ENCODE results near the gene LPIN3.
A peak's percentile ranks its signal among the peaks of the same experiment; 100 is the strongest.

Gene LPIN3

DNA sequence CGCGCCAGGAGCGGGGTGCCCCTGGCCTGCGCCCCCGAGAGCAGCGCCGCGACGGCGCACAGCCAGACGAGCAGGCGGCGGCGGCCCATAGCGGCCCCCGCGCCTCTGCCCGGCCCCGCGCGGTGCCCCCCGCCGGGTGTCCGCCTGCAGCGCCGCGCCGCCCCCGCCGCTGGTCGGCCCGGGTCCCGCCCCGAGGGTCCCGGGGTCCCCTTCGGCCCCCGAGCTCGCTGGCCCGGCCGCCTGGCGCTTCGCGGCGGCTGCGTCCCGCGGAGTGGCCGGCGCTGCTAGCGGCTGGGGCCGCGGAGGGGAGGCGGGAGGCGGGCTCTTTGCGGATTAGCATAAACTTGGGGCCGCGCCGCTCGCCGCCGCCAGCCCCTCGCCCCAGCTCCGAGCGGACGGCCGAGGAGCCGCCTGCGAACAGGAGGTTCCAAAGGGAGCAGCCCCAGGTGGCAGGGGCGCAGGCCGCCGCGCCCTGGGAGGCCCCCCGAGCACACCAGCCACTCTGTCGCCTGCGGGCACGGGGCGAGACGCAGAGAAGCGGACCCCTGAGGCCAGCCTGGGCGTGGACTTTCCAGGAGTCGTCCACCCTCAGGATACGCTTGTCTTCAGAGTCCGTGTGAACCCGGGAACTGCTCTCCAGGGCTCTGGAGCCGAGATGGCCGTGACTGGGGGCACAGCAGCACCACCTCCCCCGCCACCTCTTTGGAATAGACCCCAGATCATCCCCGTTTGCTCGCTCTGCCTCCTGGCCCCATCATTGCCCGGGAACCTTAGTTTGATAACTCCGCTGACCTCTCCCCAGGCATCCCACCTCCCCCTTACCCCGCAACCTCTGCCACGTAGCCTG, 26.1 kb downstream of the LPIN3 start, which contains the start of gene EMILIN3:
Gene EMILIN3 (minus strand): TSS at position 273 of the 847 bp plus-strand sequence. CDS start 184 bp downstream, at position 89.
- DNase-seq = no peak

DNA sequence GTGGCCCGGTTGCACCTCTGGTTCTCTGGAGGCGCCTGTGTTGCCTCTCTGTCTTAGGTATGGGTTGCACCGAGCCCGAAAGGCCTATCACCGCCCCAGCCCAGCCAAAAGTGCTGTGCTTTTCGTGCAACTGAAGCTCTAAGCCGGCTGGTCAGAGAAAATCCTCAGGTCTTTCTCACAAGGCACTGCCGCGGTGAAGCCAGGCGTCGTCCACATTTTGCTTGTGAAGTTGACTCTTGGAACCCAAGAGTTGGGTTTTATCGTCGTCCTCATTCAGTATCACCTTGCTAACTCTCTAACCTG, 26.7 kb downstream of the LPIN3 start:
- DNase-seq = no peak

DNA sequence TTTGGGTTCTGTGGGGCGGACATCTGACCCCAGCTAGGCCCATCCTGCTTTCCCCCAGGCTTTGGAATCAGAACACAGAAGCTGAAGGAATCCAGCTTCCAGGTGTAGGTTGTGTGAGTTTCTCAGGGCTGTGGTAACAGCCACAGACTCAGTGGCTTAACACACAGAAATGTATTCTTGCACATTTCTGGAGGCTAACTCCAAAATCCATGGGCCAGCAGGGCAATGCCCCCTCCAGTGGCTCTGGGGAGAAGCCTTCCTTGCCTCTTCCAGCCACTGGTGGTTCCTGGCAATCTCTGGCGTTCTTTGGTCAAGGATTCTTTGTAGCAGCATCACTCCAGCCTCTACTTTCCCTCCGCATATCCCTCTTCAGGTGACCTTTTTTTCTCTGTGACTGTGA, 27.3 kb downstream of the LPIN3 start:
- DNase-seq = no peak

DNA sequence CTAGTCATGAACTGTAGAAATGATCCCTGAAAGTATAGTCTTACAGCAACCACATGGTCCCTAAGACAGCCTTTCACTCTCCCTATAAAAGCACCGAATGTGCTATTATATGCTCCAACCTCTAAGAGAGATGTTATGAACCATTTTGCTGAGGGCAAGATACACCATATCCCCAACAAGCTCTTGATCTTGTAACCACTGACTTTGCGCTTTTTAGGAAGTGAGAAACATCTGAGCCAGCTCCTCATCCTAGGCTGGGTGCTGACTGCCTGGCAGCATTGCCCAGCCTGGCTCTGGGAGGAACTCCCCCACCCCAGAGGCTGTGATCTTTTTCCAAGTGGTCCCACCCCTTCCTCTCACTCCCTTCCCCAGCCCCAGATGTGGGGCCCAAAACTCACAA, 29.1 kb downstream of the LPIN3 start:
- no peak for DNase-seq

GRCh38 chr20:41370176-41370575, 29.6 kb downstream of the LPIN3 start:
- DNase-seq = no peak

GRCh38 chr20:41371371-41371770, 30.8 kb downstream of the LPIN3 start:
- no peak for DNase-seq

GRCh38 chr20:41373251-41373783, 32.7 kb downstream of the LPIN3 start:
- no peak for DNase-seq

GRCh38 chr20:41373931-41374920, 33.6 kb downstream of the LPIN3 start:
- no peak for DNase-seq

DNA sequence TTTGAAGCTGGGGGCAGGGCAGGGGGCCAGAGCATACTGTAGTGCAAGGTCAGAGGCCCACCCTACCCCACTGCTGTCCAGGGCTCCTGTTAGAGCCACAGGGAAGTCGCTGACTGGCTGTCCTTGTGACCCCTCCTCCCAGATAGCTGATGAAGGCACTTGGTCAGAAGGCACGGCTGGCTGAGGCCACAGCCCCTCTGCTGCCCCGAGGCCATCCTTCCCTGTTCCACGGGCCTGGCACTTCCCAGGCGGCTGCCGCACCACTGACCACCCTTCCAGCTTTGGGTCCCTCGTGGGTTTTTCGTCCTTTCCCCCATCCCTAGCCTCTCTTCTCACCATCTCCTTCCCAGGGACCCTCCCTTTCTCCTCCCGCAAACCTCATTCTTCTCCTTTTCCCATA, 35.2 kb downstream of the LPIN3 start:
- no peak for DNase-seq

- no peak for DNase-seq
These were observed 35.7 kb downstream of the LPIN3 start for GRCh38 chr20:41376349-41376748.

GRCh38 chr20:41377275-41377674, 36.7 kb downstream of the LPIN3 start:
- no peak for DNase-seq

DNA sequence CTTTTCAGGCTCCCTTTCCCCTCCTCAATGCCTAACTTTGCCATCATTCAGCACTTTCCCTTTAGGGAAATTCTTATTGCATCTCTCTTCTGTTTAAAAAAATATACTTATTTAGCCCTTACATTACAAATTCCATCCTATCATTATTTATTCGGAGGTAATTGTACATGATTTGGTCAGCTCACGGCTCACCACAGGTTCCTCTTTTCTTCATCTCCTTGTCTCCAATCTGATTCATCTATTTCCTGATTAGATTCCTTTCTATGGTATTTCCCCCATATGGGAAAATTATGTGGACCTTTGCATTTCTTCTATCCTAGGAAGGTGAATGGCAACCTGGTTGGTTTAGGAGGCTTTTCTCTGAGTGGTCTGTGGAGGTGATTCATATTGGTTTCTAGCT, 38.9 kb downstream of the LPIN3 start:
- no peak for DNase-seq

DNA sequence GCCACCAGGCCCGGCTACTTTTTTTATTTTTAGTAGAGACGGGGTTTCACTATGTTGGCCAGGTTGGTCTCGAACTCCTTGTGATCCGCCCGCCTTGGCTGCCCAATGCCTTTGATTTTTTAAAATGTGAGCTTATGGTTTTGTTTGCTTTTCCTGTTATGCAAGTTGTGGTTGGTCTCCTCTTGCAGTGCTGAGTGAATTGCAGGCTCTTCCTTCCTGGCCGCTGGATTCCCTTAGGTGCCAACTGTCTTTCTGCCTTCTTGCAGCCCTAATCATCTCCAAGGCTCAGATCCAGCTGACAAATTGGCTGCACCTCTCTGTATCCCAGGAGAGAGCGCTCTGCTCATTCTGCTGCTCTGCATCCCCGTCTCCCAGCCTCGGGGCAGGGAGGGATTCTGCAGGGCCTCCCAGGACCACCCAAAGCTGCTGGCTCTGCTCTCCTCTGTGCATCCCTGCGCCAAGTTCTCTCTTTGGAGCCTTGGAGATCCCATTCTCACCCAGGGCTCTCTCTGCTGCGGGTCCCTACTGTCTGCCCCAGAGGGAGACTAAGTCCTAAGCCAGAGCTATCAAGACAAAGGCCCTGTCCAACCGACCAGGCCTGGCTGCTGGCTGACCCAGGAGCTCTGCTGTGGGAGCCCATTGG, 40.1 kb downstream of the LPIN3 start:
- peak in 4 of 14 donors; percentile 4 to 28 (median 16) for DNase-seq

GRCh38 chr20:41382791-41383305, 42.2 kb downstream of the LPIN3 start:
- no peak for DNase-seq

DNA sequence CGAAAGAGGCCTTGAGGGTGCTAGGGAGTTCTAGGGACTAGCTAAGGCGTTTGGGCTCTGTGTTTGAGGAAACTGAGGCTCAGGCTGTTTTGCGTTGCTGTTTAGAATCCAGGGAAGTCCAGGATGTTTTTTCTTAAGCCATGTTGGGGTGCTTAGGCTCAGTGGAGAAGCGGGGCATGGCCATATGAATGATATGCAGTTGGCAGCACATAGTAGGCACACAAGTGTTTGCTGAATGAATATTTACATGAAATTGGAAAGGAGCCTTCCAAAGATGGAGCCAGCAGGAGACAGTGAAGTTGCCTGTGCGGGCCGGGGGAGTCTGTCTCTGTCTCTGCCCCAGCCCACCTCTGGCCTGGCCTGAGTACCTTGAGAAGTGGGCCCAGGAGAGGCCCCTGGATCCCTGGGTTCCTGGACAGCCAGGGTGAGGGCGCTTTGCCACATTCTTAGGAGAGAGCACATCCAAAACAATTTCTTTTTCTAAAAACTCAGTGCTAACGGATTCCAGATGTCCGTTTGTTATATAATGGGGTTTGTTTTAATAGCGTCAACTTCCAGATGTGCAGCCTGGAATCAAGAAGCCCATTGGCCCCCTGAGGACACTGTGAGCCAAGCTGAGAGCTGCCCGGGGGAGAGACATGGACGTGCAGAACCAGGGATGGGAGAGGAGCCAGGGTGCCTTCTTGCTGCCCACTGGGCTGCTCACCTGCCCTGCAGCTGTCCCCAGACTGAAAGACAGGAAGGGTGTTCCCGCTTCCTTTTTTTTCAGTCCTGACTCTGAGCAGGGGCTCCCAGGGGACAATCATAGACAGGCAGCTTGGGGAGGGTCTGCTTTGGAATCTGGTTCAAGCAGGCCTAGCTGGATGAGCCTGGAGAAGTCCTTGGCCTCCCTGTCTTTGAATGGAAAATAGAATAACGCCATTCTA, 46.1 kb downstream of the LPIN3 start:
- DNase-seq = no peak

DNA sequence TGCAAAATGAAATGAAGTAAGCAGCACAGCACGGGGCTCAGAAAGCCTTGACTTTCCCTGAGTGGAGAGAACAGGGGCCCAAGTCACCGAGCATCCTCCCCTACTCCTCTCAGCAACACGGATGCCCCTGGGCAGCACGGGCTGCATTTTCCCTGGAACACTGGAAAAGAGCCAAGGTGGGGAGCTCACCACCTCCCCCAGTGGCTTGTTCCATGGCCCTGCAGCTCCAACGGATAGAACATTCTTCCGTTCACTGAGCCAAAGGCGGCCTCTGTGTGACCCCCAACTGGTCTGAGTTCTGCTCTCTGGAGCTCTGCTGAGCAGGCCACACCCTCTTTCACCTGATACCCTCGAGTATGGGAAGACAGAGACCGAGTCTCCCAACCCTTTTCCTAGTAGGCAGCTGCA, 46.8 kb downstream of the LPIN3 start:
- no peak for DNase-seq

- no peak for DNase-seq
These were observed 50.3 kb downstream of the LPIN3 start for GRCh38 chr20:41390889-41391288.

DNA sequence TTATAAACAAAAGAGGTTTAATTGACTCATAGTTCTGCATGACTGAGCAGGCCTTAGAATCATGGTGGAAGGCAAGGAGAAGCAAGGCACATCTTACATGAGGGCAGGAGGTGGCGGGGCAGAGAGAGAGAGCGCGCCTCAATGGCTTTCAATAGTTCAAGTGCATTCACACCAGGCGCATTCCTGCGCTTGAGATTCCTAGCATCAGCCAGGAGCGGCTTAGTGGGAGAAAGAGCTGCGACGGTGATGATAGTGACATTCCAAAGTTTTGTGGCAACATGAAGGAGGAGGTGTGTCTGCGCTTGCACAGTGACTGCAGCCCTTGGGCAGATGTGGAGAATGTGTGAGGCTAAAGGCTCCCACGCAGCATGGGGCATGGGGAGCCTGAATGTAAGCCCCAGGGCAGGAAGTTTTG, 51.0 kb downstream of the LPIN3 start:
- no peak for DNase-seq

DNA sequence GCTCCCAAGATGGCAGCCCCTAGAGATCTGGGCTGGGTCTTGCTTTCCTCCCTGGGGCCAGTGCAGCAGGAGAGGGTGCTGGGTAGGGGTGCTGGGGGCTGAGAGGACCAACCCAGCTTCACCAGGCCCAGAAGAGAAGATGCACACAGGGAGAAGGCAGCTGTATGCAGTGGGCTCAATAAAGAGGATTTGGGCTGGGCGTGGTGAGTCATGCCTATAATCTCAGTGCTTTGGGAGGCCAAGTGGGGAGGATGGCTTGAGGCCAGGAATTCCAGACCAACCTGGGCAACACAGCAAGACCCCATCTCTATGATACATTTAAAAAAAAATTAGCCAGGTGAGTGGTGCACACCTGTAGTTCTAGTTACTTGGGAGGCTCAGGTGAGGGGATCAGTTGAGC, 51.7 kb downstream of the LPIN3 start:
- DNase-seq = no peak

DNA sequence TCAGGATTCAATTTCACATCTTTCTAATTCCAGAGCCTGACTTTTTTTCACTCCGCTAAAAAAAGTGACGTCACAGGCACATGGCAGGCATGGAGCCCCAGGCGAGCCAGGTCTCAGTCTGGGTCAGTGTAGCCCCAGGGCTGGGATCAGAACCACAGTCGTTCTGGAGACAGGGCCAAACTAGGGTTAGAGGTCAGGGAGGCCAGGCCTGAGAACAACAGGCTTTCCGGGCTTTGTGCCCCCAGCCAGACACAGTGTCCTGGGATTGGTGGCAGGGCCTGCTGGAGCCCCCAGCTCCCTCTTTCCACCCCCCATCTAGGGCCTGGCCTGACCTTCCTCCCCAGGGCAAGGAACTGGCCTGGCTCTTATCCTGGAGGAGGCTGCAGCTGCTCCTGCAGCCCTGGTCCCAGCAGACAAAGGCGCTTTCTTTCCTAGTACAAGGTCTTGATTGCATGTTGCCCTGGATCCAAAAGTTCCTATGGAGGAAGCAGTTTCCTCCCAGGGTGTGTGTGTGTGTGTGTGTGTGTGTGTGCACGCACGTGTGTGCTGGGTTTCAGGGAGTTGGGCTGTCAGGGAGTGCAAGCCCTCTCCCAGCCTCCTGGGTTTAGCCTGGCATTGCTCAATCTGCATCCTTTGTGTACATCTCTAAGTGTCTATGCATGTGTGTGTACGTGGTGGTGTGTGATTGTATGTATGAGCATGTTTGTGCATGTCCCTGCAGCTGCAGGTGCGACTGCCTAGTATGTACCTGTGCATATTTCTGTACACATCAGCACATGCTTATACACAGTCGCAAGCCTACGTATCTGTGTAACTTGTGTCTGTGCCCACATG, 52.5 kb downstream of the LPIN3 start:
- peak in 11 of 14 donors; percentile 7 to 74 (median 39) for DNase-seq
